Amygdala (tissue), 56 donors: ENCODE measurements around the gene LGALS9C.
A peak's percentile ranks its signal among the peaks of the same experiment; 100 is the strongest.
"Not testable (repeated sequence)": the region's sequence is repeated elsewhere in the genome, so short reads cannot be mapped to it uniquely, and the experiment has no call there.

Source experiments
- DNase-seq, 56 donors: peaks; one replicate each; lab custom pipeline; 2025; lab: John Stamatoyannopoulos, UW

Gene LGALS9C

GRCh38 chr17:18477367-18477766, 778 bp downstream of the LGALS9C start:
- DNase-seq: not testable (repeated sequence)

- not testable (repeated sequence) for DNase-seq
These were observed 1.8 kb downstream of the LGALS9C start for GRCh38 chr17:18478362-18478761.

GRCh38 chr17:18478977-18479595, 2.5 kb downstream of the LGALS9C start:
- DNase-seq: peak in 1 of 56 donors; percentile 2

GRCh38 chr17:18481775-18482174, 5.2 kb downstream of the LGALS9C start:
- not testable (repeated sequence) for DNase-seq

- not testable (repeated sequence) for DNase-seq
These were observed 9.4 kb downstream of the LGALS9C start for GRCh38 chr17:18485936-18486464.

GRCh38 chr17:18487633-18488032, 11.0 kb downstream of the LGALS9C start:
- not testable (repeated sequence) for DNase-seq

- DNase-seq: not testable (repeated sequence)
These were observed 12.0 kb downstream of the LGALS9C start for GRCh38 chr17:18488622-18489021.

GRCh38 chr17:18490016-18490415, 13.4 kb downstream of the LGALS9C start:
- not testable (repeated sequence) for DNase-seq

GRCh38 chr17:18492712-18493480, 16.3 kb downstream of the LGALS9C start:
- not testable (repeated sequence) for DNase-seq

GRCh38 chr17:18494250-18494768, 17.7 kb downstream of the LGALS9C start:
- not testable (repeated sequence) for DNase-seq

- not testable (repeated sequence) for DNase-seq
These were observed 20.5 kb downstream of the LGALS9C start for GRCh38 chr17:18497044-18497443.

GRCh38 chr17:18499100-18499499, 22.5 kb downstream of the LGALS9C start:
- DNase-seq: not testable (repeated sequence)

GRCh38 chr17:18499756-18500155, 23.2 kb downstream of the LGALS9C start:
- not testable (repeated sequence) for DNase-seq

- DNase-seq: not testable (repeated sequence)
These were observed 23.7 kb downstream of the LGALS9C start for GRCh38 chr17:18500281-18500680.

- DNase-seq: not testable (repeated sequence)
These were observed 24.2 kb downstream of the LGALS9C start for GRCh38 chr17:18500816-18501215.

GRCh38 chr17:18503221-18503620, 26.6 kb downstream of the LGALS9C start:
- not testable (repeated sequence) for DNase-seq

- DNase-seq: not testable (repeated sequence)
These were observed 31.1 kb downstream of the LGALS9C start for GRCh38 chr17:18507729-18508128.

- not testable (repeated sequence) for DNase-seq
These were observed 32.1 kb downstream of the LGALS9C start for GRCh38 chr17:18508667-18509066.

GRCh38 chr17:18521100-18521499, 44.5 kb downstream of the LGALS9C start:
- not testable (repeated sequence) for DNase-seq

GRCh38 chr17:18525015-18525414, 48.4 kb downstream of the LGALS9C start:
- not testable (repeated sequence) for DNase-seq

- not testable (repeated sequence) for DNase-seq
These were observed 49.7 kb downstream of the LGALS9C start for GRCh38 chr17:18526168-18526800.
